Stimulated activated CD8-positive, alpha-beta memory T cell treated with anti-CD3 and anti-CD28 coated beads, Interleukin-2, amount 100 ng/mL, for 1 hour (primary cell): ENCODE measurements around the gene GRPEL1.
"Not testable (repeated sequence)": the region's sequence is repeated elsewhere in the genome, so short reads cannot be mapped to it uniquely, and the experiment has no call there.

ENCODE experiments used
- DNase-seq, 2 donors: peaks; one replicate each; pipeline ENCODE4 v3.0.0-alpha.2; 2020; ENCODE audit warnings: low read depth in 2 of 2

The GRPEL1 gene

DNA sequence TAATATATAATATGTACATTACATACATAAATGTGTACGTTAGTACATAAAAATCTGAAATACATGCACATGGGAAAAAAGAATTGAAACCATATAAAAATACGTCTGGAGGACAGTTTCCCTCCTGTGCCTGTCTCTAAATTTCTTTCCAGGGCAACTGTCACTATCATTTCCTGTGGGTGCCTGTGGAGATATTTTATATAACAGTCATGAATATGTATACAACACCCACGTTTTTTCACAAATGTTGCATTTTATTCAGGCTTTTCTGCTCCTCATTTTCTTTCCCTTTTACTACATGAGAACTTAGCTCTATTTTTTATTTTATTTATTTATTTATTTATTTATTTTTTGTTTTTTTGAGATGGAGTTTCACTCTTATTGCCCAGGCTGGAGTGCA, 24.2 kb upstream of the GRPEL1 start:
- DNase-seq: no peak

DNA sequence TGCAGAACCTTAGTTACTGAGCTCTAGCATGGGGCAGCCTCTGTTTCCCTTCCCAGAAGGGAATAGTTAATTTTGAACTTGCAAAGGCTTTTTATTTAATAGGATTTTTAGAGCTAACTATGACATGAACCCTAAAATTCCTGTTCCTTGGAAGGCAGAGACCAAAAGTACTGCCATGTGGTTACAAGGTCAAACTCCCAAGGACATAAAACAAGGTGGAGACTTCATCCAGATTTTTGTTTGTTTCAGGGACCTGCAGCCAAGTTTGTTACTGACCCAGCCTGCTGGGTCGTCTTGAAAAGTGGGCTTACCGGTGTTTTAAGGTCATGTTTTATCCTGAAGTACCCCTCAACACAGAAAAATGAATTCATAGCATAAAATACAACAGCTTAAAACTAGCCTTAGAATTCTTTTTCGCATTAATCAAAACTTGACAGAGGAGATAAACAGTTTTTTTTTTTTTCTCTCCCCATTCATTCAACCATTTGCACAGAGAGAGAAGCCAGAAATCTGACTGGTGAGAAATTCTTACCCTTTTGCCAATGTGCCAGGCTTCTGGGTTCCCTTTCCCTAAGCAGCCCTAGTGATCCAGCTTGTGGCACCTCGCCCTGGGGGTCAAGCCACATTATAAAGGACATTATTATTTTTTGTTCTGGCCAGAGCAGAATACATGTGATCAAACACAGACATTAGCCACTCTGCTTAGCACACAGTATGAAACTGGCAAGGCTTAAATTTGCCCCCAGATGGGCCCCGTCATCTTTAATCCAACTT, 21.5 kb upstream of the GRPEL1 start:
- no peak for DNase-seq

DNA sequence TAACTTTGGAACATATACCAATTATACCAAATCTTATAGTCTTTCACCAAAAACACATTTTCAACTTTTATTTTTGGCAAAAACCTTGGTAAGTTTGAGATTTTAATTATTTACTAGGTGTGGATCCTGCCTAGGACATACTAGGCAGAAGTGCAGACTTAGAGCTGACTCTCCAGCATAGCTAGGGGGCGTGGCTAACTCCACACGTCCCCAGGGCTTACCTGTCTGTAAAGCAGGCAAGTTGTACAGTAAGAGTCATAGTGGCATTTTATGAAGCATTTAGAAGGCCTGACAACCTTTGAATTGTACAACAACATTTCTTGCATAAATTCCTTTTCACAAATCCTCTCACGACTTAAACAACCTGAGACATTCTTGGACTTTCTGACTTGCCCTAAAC, 19.2 kb upstream of the GRPEL1 start:
- DNase-seq: no peak

DNA sequence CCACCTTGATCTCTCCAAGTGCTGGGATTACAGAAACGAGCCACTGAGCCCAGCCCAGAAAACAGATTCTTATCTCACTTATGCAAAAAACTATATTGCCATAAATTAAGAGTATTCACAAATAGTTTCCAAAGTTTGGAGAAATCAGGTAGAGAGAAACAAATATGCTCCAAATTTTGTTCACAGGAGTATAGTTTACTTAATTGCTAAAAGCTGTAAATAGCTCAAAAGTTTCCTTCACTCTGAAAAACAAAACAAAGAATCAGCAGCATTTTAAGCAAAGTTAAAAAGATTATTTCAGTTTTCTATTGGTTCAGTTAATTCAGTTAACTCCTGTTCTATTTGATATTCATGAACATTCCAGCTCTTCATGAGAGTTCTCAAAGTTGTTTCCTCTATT, 18.5 kb upstream of the GRPEL1 start:
- no peak for DNase-seq

DNA sequence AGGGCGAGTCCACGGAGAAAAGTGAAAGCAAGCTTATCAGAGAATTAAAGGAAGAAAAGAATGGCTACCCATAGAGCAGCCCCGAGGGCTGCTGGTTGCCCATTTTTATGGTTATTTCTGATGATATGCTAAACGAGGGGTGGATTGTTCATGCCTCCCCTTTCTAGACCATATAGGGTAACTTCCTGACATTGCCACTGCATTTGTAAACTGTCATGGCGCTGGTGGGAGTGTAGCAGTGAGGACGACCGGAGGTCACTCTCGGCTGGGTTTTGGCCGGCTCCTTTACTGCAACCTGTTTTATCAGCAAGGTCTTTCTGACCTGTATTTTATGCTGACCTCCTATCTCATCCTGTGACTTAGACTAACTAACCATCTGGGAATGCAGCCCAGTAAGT, 16.7 kb upstream of the GRPEL1 start:
- not testable (repeated sequence) for DNase-seq

DNA sequence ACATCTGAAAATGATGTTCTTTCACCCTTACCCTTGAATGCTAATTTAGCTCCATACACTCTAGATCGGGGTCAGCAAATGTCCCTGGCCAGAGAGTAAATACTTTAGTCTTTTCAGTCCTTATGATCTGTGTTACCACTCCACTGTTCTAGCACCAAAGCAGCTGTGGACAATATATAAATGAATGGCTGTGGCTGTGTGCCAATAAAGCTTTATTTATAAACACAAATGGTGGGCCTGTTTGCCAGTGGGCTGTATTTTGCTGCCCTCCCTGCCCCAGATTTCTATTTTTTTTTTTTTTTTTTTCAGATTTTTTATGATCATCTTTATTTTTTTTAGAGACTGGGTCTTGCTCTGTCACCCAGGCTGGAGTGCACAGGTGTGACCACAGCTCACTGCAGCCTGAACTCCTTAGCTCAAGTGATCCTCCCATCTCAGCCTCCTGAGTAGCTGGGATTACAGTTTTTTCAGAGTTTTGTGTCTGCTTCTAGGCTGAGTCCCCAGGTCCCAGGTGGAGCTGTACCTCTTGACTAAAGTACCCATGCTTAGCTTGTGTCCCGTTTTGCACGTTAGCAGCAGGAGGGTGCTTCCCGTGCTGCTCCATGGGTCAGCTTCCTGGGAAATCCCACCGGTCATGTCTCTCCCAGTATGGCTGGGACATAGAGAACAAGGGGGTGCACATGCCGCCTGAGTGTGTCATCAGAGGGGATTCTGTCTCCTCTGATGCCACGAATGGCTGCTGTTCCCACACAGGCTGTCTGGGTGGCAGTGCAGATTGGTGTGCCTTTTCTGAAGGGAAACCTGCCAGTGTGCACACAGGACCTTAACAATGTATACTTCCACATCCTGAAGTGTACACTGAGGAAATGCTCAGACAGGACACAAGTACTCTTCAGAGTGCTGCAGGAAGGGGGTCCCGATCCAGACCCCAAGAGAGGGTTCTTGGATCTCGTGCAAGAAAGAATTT, 16.0 kb upstream of the GRPEL1 start:
- no peak for DNase-seq

DNA sequence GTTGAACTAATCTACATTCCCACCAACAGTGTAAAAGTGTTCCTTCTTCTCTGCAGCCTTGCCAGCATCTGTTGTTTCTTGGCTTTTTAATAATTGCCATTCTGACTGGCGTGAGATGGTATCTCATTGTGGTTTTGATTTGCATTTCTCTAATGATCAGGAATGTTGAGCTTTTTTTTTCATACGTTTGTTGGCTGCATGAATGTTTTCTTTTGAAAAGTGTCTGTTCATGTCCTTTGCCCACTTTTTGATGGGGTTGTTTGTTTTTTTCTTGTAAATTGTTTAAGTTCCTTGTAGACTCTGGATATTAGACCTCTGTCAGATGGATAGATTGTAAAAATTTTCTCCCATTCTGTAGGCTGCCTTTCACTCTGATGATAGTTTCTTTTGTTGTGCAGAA, 12.0 kb upstream of the GRPEL1 start:
- DNase-seq: not testable (repeated sequence)

DNA sequence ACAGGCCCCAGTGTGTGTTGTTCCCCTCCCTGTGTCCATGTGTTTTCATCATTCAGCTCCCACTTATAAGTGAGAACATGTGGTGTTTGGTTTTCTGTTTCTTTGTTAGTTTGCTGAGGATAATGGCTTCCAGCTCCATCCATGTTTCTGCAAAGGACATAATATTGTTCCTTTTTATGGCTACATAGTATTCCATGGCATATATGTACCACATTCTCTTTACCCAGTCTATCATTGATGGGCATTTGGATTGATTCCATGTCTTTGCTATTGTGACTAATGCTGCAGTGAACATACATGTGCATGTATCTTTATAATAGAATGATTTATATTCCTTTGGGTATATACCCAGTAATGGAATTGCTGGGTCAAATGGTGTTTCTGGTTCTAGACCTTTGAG, 11.6 kb upstream of the GRPEL1 start:
- DNase-seq: not testable (repeated sequence)

DNA sequence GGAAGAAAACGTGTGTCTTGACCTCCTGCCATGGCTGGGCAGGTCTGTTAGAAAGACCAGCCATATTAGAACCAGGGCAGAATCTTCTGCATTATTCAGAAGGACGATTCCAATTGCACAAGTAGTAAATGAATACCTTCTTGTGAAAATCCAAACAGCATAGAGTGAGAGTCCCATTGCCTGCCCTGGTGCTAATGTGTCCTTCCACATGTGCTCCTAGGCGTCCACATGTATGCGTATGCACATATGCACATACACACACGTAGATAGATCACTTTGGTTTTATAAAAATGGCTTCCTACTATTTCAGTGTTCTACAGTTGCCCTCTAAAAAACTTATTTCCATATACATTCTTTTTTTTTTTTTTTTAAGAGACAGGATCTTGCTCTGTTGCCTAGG, 10.2 kb upstream of the GRPEL1 start:
- no peak for DNase-seq

DNA sequence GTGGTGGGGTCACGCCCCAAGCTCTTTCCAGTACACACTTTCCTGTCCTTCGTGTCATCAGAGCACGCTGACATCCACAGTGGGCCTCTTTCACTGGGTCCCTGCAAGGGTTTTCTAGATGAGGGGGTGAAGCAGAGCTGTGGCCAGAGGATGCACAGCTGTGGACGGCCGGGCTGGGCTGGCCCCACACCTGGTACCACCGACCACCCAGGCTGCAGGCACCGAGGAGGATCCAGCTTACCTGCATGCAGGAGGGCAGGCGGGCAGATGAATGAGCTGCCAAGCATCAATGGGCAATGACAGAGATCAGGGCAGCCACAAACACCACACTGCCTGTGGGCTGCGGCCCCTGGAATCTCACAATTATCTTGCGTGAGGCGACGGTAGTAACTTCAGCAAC, 9.5 kb upstream of the GRPEL1 start:
- no peak for DNase-seq

DNA sequence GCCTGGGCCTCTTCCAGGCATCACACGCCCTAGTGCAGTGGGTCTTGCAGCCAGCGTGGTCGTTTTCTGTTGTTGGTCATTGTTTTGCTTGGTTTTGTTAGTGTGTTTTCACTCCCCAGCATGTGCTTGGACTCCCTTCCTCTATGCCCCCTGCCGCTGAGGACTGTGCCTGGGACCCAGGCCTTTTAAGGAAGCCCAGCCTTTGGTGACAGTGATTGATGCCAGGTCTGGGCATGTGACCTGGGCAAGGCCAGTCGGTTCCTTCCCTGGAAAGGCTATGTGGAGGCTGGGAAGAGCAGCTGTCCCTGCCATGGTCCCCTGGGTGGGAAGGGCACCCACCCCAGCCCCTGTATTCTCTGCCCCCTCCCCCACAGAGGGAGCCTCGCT, 8.8 kb upstream of the GRPEL1 start:
- DNase-seq: no peak

DNA sequence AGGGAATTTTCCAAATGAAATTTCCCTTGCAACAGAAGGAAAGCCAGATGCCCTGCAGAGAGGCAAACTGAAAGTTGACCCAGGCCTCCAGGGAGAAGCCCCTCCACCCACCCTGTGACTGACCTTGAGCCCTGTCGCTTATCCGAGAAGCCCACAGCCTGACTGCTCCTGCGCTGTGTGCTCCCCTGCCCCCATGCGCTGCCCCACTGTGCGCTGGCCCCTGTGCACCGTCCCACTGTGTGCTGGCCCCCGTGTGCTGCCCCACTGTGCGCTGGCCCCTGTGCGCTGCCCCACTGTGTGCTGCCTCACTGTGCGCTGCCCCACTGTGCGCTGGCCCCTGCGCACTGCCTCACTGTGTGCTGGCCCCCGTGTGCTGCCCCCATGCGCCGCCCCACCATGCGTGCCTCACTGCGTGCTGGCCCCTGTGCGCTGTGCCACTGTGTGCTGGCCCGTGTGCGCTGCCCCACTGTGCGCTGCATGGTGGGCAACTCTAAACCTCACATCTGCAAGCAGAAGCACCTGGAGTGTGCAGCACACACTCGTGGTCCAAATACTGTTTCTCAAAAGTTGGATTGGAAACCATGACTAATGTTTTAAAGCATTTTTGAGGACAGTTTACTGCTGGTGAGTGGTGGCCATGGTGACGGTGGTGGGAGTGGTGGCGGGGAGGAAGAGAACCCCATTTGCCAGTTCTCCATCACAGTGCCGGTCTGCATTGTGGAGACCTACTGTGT, 8.3 kb upstream of the GRPEL1 start:
- no peak for DNase-seq

DNA sequence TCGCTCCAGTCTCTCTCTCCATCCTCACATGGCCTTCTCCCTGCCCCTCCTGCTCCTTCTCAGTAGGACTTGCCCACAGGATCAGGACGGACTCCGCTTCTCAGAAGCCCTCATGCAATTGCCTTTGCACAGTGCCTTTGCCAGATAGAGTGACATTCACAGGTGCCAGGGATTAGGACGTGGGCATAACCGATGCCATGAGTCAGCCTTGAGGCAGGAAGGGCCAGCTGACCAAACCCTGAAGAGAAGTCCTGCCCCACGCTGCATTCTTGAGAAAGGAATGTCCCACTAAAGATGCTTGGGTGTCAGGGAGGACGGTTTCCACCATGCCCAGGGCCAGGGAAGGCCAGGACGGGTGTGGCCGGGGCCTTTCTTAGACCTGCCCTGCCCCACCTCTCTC, 6.6 kb upstream of the GRPEL1 start:
- DNase-seq: no peak

DNA sequence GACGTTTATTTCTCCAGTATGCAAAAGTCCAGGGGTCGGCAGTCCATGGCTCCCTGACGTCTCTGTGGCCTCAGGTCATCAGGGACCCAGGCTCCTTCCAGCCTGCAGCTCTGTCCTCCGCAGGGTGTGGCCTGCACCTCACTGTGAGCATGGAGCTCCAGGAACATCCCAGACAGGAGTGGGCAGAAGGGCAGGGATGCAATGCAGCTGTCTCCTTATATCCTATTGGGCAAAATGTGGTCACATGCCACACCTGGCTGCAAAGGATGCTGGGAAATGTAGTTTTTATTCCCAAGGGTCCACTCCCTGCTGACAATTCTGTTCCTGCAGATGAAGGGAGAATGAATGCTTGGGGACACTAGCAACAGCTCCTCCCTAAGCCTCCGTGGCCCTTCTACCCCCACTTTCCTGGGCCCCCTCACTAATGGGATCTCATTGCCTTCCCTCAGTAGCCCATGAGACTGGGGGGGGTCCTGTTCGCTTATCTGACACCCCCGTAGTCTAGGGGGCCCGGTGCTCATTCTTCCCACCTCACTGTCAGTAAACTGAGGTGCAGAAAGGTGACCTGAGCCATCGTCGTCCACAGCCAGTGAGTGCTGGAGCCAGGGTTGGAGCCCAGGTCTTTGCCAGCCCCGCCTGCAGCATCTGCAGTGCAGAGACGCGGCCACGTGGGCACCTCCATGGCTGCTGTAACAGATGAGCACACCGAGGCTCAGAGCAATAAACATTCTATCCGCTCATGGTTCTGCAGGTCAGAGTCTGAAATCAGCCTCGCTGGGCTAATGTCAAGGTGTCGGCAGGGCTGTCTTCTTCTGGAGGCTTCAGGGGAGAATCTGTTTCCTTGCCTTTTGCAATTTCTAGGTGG, 5.9 kb upstream of the GRPEL1 start:
- DNase-seq: no peak

DNA sequence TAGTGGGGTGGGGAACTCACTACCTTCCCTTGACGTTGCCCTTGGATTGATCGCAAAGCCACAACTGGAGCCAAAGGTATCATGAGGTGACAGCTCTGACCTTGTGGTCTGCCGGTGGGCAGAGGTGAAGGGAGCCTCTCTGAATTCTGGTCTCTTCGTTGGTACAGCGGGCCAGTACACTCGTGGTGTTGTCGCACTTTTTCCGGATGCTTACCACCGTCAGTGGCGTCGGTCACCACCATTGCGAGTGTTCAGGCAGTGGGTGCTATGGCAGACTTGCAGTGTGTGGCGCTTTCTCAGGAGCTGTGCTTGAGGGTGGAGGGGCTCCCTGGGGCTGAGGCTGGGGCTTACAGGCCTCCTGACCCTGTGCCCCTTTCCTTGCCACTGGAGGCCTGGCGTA, 5.2 kb upstream of the GRPEL1 start:
- DNase-seq: no peak

DNA sequence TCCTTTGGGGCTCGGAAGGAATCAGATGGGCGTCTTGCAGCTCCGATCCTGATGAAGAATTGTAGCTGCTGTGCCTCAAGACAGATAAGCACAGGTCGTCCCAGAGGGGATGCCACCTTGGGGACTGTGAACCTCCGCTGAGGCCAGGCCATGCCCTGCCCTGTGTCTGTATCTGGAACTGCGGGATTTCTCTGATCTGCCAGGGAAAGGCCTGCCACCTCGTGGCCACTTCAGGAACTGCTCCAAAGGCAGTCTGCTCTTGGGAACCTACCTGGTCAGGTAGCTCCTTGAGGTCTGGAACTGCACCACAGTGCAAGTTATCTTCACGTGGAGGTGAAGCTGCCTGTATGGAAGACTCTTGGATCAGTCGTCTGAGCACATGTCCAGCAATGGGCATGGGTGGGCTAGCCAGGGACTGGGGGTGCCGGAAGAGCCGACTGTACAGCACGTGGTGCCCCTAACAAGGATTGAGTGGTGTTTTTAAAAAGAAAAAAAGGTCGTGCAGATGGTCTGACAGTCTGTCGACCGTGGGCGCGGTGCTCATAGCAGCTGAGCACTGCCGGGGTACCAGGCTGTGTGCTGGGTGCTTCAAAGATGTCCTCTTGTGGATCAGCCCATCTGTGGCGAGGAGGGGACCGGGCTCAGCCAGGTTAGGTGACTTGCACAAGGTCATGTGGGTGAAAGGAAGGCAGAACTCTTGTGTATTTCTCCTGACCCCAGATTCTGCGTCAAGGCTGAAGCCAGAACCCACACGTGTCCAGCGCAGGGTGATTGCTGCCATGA, 3.1 kb upstream of the GRPEL1 start:
- DNase-seq: peak; percentile 74 to 77

DNA sequence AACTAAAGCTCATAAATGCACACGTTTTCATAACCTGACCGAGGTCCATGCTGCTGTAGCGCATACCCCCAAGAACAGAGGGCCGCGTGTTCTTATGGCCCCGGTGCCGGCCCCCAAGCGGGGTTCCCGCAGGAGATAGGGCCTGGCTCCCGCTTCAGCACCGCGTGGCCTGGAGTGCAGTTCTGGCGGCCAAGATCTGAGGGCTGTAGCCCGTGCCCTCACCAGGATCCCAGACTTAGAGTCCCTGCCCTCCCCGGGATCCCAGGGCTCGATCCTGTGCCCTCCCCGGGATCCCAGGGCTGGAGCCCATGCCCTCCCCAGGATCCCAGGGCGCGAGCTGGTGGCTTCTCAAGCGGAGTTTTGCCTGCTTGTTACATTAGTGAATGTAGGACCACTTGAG, 1.0 kb upstream of the GRPEL1 start:
- no peak for DNase-seq

DNA sequence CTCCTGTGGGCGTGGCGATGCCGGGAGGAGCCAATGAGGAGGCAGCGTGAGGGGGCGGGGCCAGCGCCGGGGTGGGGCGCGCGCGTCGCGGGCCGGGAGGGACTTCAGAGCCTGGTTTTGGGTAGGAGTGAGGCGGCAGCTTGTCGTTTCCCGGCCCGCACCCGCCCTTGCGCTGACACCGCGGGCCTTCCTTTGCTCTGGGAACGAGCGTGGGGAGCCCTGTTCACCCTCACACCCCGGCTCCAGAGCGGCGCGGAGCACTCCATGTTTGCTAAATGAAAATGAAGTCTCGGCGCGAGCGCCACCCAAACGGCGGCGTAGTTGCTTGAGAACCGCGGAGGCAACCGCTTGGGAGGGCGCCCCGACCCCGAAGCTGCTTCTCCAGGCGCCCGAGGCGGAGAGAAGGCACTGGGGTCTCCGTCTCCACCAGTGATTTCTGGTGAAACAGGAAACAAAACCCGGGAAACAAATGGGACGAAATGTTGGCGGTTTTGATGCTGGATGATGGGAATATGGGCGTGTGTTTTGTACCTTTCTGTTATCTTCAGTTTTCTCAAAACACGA, 497 bp upstream of the GRPEL1 start:
- peak in 1 of 2 donors; percentile 100 for DNase-seq

DNA sequence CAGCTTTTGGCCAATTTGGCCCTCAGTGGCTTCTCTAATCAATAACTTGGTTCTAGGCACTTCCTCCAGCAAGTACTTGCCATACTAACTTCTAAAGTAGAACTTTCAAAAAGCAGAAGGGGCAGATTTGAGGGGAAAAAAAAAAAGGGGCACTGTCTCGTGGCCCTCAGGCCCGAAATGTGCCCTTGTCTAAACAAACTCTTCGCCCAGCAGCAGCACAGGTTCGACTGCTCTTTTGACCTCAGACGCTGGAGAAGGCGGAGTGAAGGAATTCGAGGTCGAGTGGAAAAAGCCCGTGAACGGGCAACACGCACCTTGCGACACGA, 775 bp downstream of the GRPEL1 start:
- DNase-seq: no peak

DNA sequence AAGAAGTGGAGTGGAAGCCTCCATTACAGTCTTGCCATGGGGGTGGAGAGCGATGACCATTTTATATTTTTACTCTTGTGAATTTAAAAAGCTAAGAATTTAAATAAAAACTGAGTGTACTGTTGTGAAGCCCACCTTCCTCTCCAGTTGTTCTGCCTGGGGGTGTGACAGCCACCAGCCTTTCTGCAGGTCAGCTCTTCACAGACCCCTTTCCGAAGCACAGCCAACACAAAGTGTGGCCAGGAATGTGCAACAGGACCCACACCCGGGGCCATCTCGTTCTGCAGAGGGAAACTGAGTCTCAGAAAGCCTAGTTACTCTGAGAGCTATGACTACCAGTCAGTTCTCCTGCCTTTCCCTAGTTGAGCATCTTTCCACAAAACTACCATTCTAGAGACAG, 1.4 kb downstream of the GRPEL1 start:
- no peak for DNase-seq
